GM10248 (cell line): ENCODE measurements around the gene ACTN2.

Experiments used
- CTCF ChIA-PET: fragments of 300-600 bp; sonication (Branson Sonifier 250); formaldehyde crosslinking; extraction: SDS; loops from one replicate; lab custom pipeline; 2021; ENCODE audit warnings: antibody characterized with exemption; lab: Yijun Ruan, JAX
- POLR2A ChIA-PET: fragments of 350-650 bp; sonication (Branson Sonifier 250); formaldehyde crosslinking; extraction: SDS; loops from one replicate; lab custom pipeline; 2020; ENCODE audit warnings: antibody characterized with exemption; lab: Yijun Ruan, JAX
- DNase-seq: peaks from one replicate; pipeline ENCODE4 v3.0.0; 2012; ENCODE audit errors: extremely low spot score
- CTCF ChIP-seq: IDR thresholded peaks from 2 replicates; pipeline ENCODE4 v1.5.1; 2012; ENCODE audit warnings: mild to moderate bottlenecking, low read depth; ENCODE audit errors: extremely low read depth, missing control alignments, control extremely low read depth

ACTN2 gene

GRCh38 chr1:236677641-236678235, 8.6 kb upstream of the ACTN2 start:
- no peak for DNase-seq
- TF ChIP-seq CTCF: no peak
- ChIA-PET CTCF (interaction anchor here (1.1 to 1.5 kb wide), 2 partner anchors 8 to 10 kb away, joined by 3 to 4 read pairs; no protein-coding TSS in a partner anchor), POLR2A (no interaction called here)

- TF ChIP-seq CTCF: no peak
- POLR2A ChIA-PET: no interaction called here
- no peak for DNase-seq
- CTCF ChIA-PET: interaction anchor here (1.3 kb wide), 1 partner anchor 41 kb away, joined by 3 read pairs; no protein-coding TSS in a partner anchor
These were observed 5.1 kb upstream of the ACTN2 start for GRCh38 chr1:236681219-236681618.

GRCh38 chr1:236685205-236685916, 938 bp upstream of the ACTN2 start:
- no peak for TF ChIP-seq CTCF
- ChIA-PET CTCF (interaction anchor here (1.9 kb wide), 1 partner anchor 34 kb away, joined by 4 read pairs; no protein-coding TSS in a partner anchor), POLR2A (no interaction called here)
- no peak for DNase-seq

- CTCF ChIA-PET: interaction anchor here (1.6 kb wide), 1 partner anchor 8 kb away, joined by 4 read pairs; no protein-coding TSS in a partner anchor
- POLR2A ChIA-PET: no interaction called here
These were observed 489 bp downstream of the ACTN2 start for GRCh38 chr1:236686815-236687160.

GRCh38 chr1:236687273-236687672, 974 bp downstream of the ACTN2 start:
- TF ChIP-seq CTCF: no peak
- no peak for DNase-seq
- ChIA-PET CTCF (interaction anchor here (1.6 to 2.0 kb wide), 2 partner anchors 9 to 72 kb away, joined by 4 to 5 read pairs; no protein-coding TSS in a partner anchor), POLR2A (no interaction called here)

More at GRCh38 chr1:236686815-236687160, 489 bp downstream of the ACTN2 start:
- DNase-seq: no peak
- no peak for TF ChIP-seq CTCF

- CTCF ChIA-PET: interaction anchor here (2.0 kb wide), 1 partner anchor 70 kb away, joined by 5 read pairs; no protein-coding TSS in a partner anchor
- POLR2A ChIA-PET: no interaction called here
- DNase-seq: no peak
- TF ChIP-seq CTCF: no peak
These were observed 2.4 kb downstream of the ACTN2 start for GRCh38 chr1:236688705-236689104.
